GM21526 (cell line): ENCODE results near the gene BIK.
"Not testable (repeated sequence)": the region's sequence is repeated elsewhere in the genome, so short reads cannot be mapped to it uniquely, and the experiment has no call there.

Source experiments
- ATAC-seq: cut with Tn5 transposase; IDR thresholded peaks from one replicate; pipeline ENCODE4 v1.9.1; 2021; ENCODE audit warnings: moderate library complexity; ENCODE audit not compliant: unreplicated experiment, low FRiP score

The BIK gene

GRCh38 chr22:43104056-43104625, 6.4 kb upstream of the BIK start:
- ATAC-seq, result not testable (repeated sequence)

GRCh38 chr22:43104950-43105349, 5.6 kb upstream of the BIK start:
- ATAC-seq, result not testable (repeated sequence)

- ATAC-seq, result no peak
These were observed 4.2 kb upstream of the BIK start for GRCh38 chr22:43106302-43106701.

- no peak for ATAC-seq
These were observed 1.0 kb upstream of the BIK start for GRCh38 chr22:43109511-43109910.

- ATAC-seq, result no peak
These were observed 568 bp upstream of the BIK start for GRCh38 chr22:43109921-43110443.

GRCh38 chr22:43110927-43111623, 525 bp downstream of the BIK start:
- peak; percentile 50 for ATAC-seq

DNA sequence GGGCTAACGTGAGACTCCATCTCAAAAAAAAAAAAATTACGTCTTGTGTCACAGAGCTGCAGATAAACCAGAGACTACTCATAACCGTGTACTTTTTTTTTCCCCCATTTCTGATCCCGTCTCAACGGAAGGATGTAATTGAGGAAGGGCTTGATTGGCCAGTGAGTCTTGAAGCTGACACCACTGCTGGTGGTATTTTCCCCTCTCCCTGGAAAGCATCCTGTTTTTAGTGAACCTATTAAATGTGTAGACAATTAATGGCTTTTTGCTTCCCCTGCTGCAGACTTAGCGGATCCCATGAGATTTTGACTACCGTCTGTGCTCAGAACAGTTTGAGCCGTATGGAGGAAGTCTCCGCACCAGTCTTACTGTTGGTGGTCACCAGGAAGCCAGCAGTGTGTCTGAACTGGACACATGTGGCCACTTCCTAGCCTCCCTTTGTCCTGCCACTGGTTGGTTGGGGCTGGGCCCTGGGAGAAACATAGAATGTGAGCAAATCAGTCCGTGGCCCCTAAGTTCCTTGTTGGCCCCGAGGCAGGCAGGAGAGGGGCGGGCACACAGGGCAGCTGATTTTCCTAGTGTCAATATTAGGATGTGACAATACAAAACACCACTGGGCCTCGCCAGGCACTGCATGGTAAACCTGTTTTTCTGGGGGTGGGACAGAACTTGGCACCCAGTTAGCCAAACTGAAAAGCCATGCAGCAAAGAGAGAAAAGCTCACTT, 3.1 kb downstream of the BIK start:
- ATAC-seq, result no peak

DNA sequence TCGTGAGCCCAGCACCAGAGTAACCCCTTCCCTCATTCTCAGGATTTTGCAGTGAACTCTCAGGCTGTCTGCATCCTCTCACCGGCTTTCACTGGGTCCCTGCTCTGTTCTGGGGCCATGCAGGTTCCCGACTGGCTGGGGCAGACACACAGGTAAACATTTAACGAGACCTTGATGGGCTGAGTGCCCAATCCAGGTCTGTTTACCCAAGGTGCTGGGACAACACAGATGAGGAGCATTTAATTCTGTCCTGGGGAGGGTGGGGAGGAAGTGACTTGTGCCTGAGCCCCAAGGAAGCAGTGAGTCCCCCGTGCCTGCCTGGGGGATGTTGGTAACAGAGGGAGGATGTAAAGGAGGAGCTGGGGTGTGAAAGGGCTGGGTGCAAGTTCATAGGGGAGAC, 4.4 kb downstream of the BIK start:
- no peak for ATAC-seq

GRCh38 chr22:43116932-43117331, 6.4 kb downstream of the BIK start:
- no peak for ATAC-seq

DNA sequence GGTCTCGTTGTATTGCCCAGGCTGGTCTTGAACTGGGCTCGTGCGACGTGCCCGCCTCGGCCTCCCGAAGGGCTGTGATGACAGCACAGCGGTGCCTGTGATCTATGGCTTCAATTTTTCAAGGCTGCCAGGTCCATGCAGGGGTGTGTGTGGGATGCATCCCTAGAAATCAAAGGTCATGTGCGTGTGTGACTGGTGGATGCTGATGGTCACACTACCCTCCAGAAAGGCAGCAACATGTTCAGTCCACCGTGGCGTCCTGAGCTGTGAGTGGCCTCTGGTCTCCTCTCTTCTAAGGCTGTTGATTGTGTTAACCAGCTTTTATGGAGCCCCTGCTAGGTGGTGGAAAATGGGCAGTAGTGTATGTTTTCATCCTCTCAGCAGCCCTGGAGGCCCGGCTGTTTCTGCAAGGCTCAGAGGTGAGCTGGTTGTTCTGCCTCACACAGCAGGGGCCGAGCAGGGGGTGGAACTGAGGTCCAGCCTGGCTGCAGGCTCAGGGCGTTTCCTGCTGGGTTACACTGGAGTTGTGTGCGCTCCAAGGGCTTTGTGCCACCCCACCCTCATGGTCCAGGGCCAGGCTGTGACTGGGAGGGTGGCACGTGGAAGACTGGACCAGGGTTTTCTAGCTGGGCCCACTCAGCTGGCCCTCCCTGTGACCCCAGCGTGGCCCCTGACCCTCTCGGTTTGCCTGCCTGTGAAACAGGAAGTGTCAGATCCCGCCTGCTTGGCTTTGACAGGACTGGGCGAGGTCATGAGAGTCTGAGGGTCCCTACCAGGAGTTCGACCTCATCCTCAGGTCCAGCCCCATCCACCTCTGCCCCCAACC, 7.7 kb downstream of the BIK start:
- no peak for ATAC-seq

GRCh38 chr22:43118953-43119458, 8.5 kb downstream of the BIK start:
- ATAC-seq, result no peak

GRCh38 chr22:43126501-43127165, 16.1 kb downstream of the BIK start:
- no peak for ATAC-seq

- ATAC-seq, result no peak
These were observed 16.8 kb downstream of the BIK start for GRCh38 chr22:43127166-43127908.

DNA sequence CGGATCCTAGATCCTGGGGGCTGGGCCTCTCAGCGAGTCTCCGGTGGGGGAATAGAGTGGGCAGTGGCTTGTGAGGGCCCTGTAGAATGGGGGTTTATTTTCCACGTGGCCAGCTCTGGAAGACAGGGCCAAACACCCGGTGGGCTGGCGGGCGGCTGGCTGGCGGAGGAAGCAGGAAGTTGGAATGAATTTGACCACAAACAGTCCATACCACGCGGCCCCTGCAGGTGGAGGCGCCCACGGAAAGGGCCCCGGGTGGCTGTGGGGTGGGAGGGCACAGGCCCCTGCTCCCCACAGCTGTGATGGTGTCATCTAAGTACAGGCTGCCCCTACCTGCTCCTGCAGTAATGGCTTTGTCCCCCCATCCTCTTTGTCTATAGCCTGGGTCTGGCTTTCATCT, 17.6 kb downstream of the BIK start:
- no peak for ATAC-seq

- ATAC-seq, result no peak
These were observed 18.4 kb downstream of the BIK start for GRCh38 chr22:43128928-43129424.

- no peak for ATAC-seq
These were observed 19.2 kb downstream of the BIK start for GRCh38 chr22:43129426-43130425.

DNA sequence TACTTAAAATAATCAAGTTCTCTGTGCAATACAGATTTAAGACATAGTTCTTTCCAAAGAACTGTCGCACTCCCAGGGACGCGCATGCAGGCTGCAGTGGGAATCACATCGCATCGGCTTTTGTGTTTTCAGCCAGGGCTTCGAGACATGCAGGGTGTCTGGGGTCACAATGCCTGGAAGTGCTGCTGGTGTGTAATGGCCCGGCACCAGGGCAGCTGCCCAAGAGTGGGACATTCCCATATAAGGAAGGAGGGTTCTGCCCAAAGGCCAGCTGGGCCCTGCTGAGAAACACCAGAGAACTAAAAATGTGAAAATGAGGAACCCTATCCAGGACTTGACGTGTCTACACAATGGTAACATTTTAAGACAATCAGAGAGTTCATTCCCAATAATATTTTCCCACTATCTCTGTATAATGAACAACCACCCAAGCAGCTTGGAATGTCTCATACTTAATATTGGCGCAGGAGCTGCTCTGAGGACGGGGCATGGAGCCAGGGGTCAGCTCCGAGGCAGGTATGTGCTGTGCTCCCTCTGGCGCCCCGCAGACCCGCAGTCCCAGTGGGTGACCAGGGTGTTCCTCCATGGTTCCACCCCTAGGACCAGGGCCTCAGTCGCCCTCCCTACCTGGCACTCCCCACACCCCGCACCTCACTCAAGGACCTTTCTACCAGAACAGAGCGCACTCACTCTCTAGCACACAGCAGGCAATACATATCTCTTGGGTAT, 21.4 kb downstream of the BIK start:
- ATAC-seq, result no peak
